HEK293 (cell line): ENCODE results near the gene ARPP19.

ENCODE experiments used
- ATF2 ChIP-seq: fragments of 450-650 bp; formaldehyde crosslinking; IDR thresholded peaks from 2 replicates; pipeline ENCODE4 v1.5.1; 2016; ENCODE audit warnings: missing biosample characterization, missing genetic modification characterization, low read depth
- CTCF ChIP-seq: fragments of 450-650 bp; formaldehyde crosslinking; IDR thresholded peaks from 2 replicates; pipeline ENCODE4 v1.5.1; 2016; ENCODE audit warnings: missing biosample characterization, missing genetic modification characterization
- PATZ1 ChIP-seq: fragments of 450-650 bp; formaldehyde crosslinking; IDR thresholded peaks from 2 replicates; pipeline ENCODE4 v1.5.1; 2016; ENCODE audit warnings: missing biosample characterization, missing genetic modification characterization
- REST ChIP-seq: fragments of 450-650 bp; formaldehyde crosslinking; IDR thresholded peaks from 2 replicates; pipeline ENCODE4 v1.5.1; 2016; ENCODE audit warnings: missing biosample characterization, missing genetic modification characterization
- SP3 ChIP-seq: fragments of 450-650 bp; formaldehyde crosslinking; IDR thresholded peaks from 2 replicates; pipeline ENCODE4 v1.5.1; 2016; ENCODE audit warnings: missing biosample characterization, missing genetic modification characterization
- ZBTB20 ChIP-seq: fragments of 450-650 bp; formaldehyde crosslinking; IDR thresholded peaks from 2 replicates; pipeline ENCODE4 v1.5.1; 2016; ENCODE audit warnings: missing biosample characterization, missing genetic modification characterization
- ZEB2 ChIP-seq: fragments of 450-650 bp; formaldehyde crosslinking; IDR thresholded peaks from 2 replicates; pipeline ENCODE4 v1.5.1; 2016; ENCODE audit warnings: missing biosample characterization, missing genetic modification characterization
- ZFP3 ChIP-seq: fragments of 450-650 bp; formaldehyde crosslinking; IDR thresholded peaks from 2 replicates; pipeline ENCODE4 v1.5.1; 2016; ENCODE audit warnings: low read depth, missing biosample characterization, missing genetic modification characterization
- ZFP37 ChIP-seq: fragments of 450-650 bp; formaldehyde crosslinking; IDR thresholded peaks from 2 replicates; pipeline ENCODE4 v1.5.1; 2016; ENCODE audit warnings: missing biosample characterization, missing genetic modification characterization
- ZNF114 ChIP-seq: fragments of 450-650 bp; formaldehyde crosslinking; IDR thresholded peaks from 2 replicates; pipeline ENCODE4 v1.5.0; 2017; ENCODE audit warnings: missing biosample characterization, missing genetic modification characterization
- ZNF311 ChIP-seq: fragments of 450-650 bp; formaldehyde crosslinking; IDR thresholded peaks from 2 replicates; pipeline ENCODE4 v1.5.1; 2017; ENCODE audit warnings: missing biosample characterization, missing genetic modification characterization, borderline replicate concordance
- ZNF350 ChIP-seq: fragments of 450-650 bp; formaldehyde crosslinking; IDR thresholded peaks from 2 replicates; pipeline ENCODE4 v1.5.0; 2017; ENCODE audit warnings: missing biosample characterization, mild to moderate bottlenecking, missing genetic modification characterization
- ZNF670 ChIP-seq: fragments of 450-650 bp; formaldehyde crosslinking; IDR thresholded peaks from 2 replicates; pipeline ENCODE4 v1.5.1; 2016; ENCODE audit warnings: missing biosample characterization, missing genetic modification characterization, low read depth
- ZNF76 ChIP-seq: fragments of 450-650 bp; formaldehyde crosslinking; IDR thresholded peaks from 2 replicates; pipeline ENCODE4; 2016; ENCODE audit warnings: low read depth, missing biosample characterization, missing genetic modification characterization, borderline replicate concordance

GRCh38 chr15:52527911-52528563 lies 40.8 kb downstream of the ARPP19 start:
- TF ChIP-seq CTCF (0 out of 2 replicates have a peak, but pooled peaks have one; percentile 9), ZFP3 (tag by site-specific recombination) (no peak), ZNF311 (tag by site-specific recombination) (no peak), ATF2 (tag by site-specific recombination) (no peak), PATZ1 (peak; percentile 65), REST (tag by site-specific recombination) (no peak), SP3 (tag by site-specific recombination) (no peak), ZNF76 (tag by site-specific recombination) (no peak), ZEB2 (no peak), ZFP37 (tag by site-specific recombination) (no peak), ZNF114 (tag by site-specific recombination) (no peak), ZNF350 (tag by site-specific recombination) (no peak), ZBTB20 (peak; percentile 75), ZNF670 (no peak)
